ENCODE measurements around the gene ZNF786.
"Not testable (repeated sequence)": the region's sequence is repeated elsewhere in the genome, so short reads cannot be mapped to it uniquely, and the experiment has no call there.

The ZNF786 gene

DNA sequence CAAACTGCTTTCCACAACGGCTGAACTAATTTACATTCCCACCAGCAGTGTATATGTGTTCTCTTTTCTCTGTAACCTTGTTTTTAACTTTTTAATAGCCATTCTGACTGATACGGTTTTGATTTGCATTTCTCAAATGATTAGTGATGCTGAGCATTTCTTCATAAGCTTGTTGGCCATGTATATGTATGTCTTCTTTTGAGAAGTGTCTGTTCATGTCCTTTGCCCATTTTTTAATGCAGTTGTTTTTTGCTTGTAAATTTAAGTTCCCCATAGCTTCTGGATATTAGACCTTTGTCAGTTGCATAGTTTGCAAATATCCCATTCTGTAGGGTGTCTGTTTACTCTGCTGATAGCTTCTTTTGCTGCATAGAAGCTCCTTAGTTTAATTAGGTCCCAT lies 6.1 kb downstream of the ZNF786 start:
- DNase-seq (ENCODE audit: low spot score) = no peak

DNA sequence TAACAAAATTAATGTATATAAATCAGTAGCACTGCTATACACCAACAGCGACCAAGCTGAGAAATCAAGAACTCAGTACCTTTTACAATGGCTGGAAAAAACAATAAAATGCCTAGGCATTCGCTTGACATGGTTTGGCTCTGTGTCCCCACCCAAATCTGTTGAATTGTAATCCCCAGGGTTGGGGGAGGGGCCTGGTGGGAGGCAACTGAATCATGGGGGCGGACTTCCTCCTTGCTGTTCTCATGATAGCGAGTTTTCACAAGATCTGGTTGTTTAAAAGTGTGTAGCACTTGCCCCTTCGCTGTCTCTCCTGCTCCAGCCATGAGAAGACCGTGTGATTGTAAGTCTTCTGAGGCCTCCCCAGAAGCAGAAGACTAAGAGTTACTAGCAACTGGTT lies 8.6 kb downstream of the ZNF786 start:
- no peak for DNase-seq (ENCODE audit: low spot score)

DNA sequence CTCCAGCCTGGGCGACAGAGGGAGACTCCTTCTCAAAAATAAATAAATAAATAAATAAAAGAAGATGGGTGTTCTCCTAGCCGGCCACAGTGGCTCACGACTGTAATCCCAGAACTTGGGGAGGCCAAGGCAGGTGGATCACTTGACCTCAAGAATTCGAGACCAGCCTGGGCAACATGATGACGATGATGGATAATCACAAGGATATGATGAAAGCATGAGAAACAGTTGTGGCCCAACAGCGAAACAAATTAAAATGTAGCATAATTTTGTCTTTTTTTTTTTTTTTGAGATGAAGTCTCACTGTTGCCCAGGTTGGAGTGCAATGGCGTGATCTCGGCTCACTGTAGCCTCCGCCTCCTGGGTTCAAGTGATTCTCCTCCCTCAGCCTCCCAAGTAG lies 12.9 kb downstream of the ZNF786 start:
- no peak for DNase-seq (ENCODE audit: low spot score)

DNA sequence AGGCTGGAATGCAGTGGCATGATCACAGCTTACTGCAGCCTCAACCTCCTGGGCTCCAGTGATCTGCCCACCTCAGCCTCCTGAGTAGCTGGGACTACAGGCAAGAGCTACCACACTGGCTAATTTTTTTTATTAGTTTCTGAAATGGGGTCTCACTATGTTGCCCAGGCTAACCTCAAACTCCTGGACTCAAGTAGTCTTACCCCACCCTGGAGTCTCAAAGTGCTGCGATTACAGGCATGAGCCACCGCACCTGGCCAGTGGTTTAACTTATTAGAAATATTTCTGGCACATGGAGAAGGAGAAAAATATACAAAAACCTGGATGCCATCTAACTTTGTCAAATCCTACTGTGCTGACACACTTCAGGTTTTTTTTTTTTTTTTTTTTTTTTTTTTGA lies 15.2 kb downstream of the ZNF786 start:
- no peak for DNase-seq (ENCODE audit: low spot score)

GRCh38 chr7:149074116-149074885 lies 16.2 kb downstream of the ZNF786 start:
- DNase-seq (ENCODE audit: low spot score) = no peak

DNA sequence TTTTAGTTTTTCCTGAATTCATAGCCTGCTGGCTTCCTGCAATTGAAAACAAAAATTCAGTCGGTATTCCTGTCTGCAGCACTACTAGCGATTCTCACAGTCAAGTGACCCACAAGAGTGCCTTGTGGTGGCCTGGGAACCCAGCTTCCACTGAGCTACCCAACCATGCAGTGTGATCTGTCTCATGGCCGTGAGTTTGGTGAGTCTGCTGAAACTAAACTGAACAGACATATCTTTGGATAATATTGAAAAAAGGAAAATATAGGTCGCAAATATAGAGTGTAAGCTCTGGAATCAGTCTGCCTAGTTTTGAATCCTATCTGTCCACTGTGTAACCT lies 18.1 kb downstream of the ZNF786 start:
- DNase-seq (ENCODE audit: low spot score) = no peak

- DNase-seq (ENCODE audit: low spot score) = peak; percentile 72
Measured at GRCh38 chr7:149071641-149072437, 18.7 kb downstream of the ZNF786 start.

GRCh38 chr7:149071182-149071635 lies 19.3 kb downstream of the ZNF786 start:
- DNase-seq (ENCODE audit: low spot score) = no peak

DNA sequence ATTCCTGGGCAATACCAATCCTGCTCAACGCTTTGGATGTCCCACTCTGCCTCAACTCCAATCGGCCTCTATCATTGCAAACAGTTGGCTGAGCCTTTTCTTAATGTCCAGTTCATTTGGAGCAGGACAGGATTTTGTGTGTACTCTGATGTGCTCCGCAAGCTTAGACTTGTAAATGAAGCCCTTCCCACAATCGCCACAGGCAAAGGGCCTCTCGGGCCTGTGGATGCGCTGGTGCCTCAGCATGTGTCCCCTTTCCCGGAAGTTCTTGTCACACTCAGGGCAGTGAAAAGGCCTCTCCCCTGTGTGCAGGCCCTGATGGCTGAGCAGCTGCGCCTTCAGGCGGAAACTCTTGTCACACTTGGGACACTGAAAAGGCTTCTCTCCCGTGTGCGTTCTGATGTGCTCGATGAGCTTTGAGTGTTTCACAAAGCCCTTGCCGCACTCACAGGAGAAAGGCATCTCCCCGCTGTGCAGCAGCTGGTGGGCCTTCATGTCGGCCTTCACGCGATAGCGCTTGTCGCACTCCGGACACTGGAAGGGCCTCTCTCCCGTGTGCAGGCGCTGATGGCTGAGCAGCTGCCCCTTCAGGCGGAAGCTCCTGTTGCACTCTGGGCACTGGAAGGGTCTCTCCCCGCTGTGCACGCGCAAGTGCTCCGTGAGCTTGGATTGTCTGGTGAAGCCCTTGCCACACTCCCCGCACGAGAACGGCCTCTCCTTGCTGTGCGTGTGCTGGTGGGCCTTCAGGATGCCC lies 20.0 kb downstream of the ZNF786 start:
- no peak for DNase-seq (ENCODE audit: low spot score)

GRCh38 chr7:149067869-149068268 lies 22.6 kb downstream of the ZNF786 start:
- no peak for DNase-seq (ENCODE audit: low spot score)

DNA sequence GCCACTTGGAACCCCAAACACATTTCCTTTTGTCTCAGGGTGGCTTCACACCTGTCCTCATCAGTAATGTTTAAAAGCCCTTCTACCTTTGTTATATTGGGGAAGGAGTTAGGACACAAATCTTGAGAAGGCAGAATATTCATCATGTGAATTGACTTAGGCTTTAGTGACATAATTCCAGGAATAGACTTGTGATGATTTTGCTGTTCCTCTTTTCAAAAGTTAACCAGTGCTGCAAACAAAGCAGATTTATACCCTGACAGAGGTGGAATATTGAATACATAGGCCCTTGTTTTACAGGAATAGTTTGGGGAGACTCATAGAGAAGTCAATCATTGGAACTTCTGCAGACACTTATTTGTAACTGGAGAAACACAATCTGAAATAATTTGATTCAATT lies 27.0 kb downstream of the ZNF786 start:
- no peak for DNase-seq (ENCODE audit: low spot score)

GRCh38 chr7:149062217-149062899 lies 28.2 kb downstream of the ZNF786 start:
- DNase-seq (ENCODE audit: low spot score) = not testable (repeated sequence)

GRCh38 chr7:149060156-149060555 lies 30.4 kb downstream of the ZNF786 start:
- DNase-seq (ENCODE audit: low spot score) = no peak

DNA sequence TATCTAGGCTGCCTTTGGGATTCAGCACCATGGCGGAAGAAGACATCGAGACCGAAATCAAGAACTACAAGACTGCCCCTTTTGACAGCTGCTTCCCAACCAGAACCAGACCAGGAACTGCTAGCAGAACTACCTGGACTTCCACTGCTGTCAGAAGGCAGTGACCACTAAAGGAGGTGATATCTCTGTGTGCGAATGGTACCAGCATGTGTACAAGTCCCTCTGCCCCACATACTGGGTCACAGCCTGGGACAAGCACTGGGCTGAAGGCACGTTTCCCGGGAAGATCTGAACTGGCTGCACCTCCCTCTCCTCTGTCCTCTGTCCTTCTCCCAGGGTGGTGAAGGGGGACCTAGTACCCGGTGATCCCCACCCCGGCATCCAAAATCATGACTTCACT lies 36.6 kb downstream of the ZNF786 start:
- no peak for DNase-seq (ENCODE audit: low spot score)

DNA sequence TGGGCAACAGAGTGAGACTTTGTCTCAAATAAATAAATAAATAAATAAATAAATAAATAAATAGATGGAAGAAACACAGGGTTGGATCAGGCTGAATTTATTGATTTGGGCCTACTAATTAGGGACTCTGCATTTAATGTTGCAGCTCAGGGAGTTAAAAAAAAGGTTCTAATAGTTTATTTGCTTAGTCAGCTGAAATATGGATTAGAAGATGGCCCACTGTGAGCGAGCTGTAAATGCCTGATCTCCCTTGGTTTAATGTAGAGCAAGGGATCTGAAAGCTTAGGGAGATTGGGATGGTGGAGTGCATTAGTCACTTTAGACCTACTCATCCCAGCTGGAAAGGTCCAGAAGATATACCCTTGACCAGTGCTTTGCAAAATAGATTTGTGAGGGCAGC lies 37.1 kb downstream of the ZNF786 start:
- no peak for DNase-seq (ENCODE audit: low spot score)

DNA sequence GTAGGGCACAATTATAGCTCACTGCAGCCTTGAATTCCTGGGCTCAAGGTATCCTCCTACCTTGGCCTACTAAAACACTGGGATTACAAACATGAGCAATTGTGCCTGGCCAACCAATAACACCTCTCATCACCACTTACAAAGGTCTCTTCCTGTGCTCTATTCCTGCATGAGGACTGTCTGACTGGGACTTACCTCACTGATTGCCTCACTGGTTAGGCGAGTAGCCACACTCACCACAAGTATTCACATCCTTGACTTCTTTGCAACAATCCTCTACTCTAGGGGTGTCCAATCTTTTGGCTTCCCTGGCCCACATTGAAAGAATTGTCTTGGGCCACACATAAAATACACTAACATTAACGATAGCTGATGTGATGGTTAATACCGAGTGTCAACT lies 39.6 kb downstream of the ZNF786 start:
- DNase-seq (ENCODE audit: low spot score) = no peak

- DNase-seq (ENCODE audit: low spot score) = no peak
Measured at GRCh38 chr7:149048805-149049204, 41.7 kb downstream of the ZNF786 start.

GRCh38 chr7:149046416-149046815 lies 44.1 kb downstream of the ZNF786 start:
- no peak for DNase-seq (ENCODE audit: low spot score)

DNA sequence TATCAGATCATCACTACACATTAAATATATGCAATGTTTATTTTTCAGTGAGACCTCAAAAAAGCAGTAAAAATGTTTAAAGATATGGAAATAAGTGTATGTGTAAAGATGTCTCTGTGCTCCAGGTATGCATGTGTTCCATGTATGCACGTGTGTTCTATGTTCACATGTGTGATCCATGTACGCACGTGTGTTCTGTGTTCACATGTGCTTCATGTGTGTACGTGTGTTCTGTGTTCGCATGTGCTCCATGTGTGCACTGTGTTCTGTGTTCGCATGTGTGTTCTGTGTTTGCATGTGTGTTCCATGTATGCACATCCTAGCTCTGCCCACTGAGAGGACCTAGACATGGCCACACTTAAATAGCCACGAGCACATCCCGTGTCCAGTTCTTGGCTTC lies 46.6 kb downstream of the ZNF786 start:
- no peak for DNase-seq (ENCODE audit: low spot score)

GRCh38 chr7:149041350-149041749 lies 49.2 kb downstream of the ZNF786 start:
- no peak for DNase-seq (ENCODE audit: low spot score)

DNA sequence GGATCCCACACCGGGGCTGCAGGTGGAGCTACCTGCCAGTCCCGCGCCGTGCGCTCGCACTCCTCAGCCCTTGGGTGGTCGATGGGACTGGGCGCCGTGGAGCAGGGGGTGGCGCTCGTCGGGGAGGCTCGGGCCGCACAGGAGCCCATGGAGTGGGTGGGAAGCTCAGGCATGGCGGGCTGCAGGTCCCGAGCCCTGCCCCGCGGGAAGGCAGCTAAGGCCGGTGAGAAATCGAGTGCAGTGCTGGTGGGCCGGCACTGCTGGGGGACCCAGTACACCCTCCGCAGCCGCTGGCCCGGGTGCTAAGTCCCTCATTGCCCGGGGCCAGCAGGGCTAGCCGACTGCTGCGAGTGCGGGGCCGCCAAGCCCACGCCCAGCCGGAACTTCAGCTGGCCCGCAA lies 51.9 kb downstream of the ZNF786 start:
- not testable (repeated sequence) for DNase-seq (ENCODE audit: low spot score)

- DNase-seq (ENCODE audit: low spot score) = no peak
Measured at GRCh38 chr7:149036676-149037075, 53.8 kb downstream of the ZNF786 start.
